Activated CD8-positive, alpha-beta memory T cell treated with anti-CD3 and anti-CD28 coated beads for 24 hours (primary cell): Measurements from ENCODE around the gene ABCG2.
"Not testable (repeated sequence)": the region's sequence is repeated elsewhere in the genome, so short reads cannot be mapped to it uniquely, and the experiment has no call there.

Source experiments
- DNase-seq: peaks from one replicate; pipeline ENCODE4 v3.0.0-alpha.2; 2020

The ABCG2 gene

DNA sequence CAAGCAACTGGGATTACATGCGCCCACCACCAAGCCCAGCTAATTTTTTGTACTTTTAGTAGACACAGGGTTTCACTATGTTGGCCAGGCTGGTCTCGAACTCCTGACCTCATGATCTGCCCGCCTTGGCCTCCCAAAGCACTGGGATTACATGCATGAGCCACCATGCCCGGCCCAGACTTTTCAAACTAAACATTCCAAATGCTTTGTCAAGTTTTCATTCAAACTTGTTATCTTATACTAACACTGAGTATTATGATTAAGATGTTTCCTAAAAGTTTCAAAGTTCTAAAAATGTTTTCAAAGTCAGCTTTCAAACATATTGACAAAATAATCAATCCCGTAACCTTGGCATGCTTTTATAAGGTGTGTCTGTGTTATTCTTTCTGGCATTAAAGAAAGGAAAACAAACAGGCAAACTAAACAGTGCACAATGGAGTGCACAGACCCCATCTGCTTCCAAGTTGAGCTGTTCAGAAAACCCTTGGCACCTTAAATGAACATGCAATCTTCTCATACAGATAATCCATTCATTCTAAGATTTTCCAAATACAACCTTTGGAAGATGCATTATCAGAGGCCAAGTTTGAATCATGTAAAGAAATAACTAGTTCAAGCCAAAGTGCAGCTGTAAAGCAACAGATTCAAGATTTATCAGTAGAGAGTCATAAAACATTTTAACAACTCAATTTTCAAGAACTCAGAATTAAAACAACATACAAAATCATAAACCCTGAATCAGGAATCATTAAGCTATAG lies 49.1 kb downstream of the ABCG2 start:
- no peak for DNase-seq

DNA sequence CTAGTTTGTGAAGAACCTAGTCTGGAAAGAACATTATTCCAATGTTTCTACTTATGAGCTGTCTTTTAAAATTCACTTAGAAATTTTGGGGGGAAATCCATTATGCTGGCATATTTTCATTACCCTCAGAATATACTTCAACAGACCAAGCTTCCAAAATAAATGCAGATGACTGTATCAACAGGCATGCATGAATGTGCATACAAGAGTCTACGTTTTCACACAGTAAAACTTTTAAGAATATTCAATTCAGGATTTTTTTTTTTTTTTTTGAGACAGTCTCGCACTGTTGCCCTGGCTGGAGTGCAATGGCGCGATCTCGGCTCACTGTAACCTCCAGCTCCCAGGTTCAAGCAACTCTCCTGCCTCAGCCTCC lies 49.7 kb downstream of the ABCG2 start:
- DNase-seq: no peak

DNA sequence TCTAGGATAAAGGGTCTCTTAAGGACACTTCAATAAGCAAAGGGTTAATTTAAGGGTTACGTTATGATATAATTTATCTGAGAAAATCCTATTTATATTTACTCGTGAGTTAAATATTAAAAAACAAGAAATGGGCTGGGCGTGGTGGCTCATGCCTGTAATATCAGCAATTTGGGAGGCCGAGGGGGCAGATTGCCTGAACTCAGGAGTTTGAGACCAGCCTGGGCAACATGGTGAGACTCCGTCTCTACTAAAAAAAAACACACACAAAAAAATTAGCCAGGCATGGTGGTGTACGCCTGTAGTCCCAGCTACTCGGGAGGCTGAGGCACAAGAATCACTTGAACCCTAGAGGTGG lies 50.4 kb downstream of the ABCG2 start:
- DNase-seq: not testable (repeated sequence)

DNA sequence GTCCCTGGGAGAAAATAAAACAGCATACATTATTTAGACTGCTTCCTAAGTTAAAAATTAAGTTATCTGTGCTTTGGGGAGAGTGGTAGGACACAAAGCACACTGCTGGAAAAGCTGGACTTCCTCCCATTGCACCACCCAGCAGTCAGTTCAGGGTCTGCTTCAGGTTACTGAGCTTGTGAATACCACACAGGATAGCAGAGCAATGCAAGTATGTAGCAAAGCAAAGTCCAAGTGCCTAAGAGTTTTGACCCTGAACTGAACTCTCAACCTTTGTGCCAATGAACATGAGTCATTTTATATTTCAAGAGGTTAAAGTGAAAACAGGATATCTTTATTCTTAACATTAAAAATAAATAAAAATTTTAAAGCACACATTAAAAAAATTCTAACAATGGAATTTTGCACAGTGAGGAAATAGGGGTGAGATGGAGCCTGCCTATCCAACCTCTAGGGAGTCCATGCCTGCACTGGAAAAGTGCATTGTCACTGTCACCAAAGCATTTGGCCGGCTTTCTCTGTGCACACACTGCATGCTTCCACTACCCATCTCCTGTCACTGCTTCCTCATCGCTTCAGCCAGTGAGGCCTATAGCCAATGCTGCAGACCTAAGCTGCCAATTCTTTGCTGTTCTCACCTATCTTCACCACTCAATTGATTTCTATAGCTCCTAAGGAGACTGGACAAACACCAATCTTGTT lies 50.9 kb downstream of the ABCG2 start:
- DNase-seq: no peak

DNA sequence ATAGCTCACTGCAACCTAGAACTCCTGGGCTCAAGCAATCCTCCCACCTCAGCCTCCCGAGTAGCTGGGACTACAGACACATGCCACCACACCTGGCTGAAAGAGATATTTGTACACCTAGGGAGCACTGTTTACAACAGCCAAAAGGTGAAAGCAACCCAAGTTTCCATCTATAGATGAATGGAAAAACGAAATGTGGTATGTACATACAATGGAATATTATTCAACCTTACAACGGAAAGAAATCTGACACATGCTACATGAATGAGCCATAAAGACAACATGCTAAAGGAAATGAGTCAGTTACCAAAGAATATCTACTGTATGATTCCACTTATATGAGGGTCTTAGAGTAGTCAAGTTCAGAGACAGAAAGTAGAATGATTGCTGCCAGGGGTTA lies 52.2 kb downstream of the ABCG2 start:
- no peak for DNase-seq

DNA sequence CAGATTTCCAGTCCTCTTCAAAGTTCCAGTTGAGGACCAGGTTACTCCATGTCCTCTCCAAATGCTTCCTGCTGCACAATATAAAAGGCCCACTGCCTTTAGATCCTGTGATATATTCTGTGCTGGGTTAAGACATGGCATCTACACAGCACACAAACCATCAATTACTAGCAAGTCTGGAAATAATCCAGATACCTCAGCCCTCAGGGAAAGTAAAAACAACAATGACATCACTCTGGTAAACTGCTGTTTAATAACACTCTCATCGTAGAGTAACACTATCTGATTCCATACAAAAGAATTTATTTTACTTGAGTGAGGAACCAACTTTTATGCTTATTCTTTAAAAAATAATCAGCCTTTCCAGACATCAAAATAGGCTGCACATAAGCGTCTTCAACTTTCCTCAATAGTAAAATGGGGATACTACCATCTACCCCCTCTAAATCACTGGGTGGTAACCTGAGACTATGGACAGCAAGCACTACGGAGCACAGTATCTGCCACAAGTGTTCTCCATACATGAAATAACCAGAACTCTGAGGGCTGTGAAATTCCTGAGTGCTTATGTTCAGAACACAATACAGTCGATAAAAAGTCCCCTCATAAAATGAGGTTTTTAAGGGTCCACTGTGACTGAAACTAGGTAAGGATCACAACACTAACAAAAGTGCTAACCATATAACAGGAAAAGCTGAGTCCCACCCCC lies 53.4 kb downstream of the ABCG2 start:
- no peak for DNase-seq

DNA sequence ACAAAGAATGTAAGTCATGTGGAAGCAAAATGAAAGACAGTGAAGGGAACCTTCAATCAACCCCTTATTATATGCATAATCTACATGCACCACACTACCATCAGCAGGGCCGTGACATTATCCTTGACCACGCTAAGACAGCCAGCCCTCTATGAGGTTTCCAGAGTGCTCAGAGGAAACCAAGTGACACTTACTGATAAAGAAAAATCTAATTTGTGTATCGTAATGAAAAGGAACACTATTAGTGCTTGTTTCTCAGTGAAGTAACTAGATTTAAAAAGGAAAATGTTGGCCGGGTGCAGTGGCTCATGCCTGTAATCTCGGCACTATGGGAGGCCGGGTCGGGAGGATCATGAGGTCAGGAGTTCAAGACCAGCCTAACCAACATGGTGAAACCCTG lies 56.4 kb downstream of the ABCG2 start:
- DNase-seq: no peak

DNA sequence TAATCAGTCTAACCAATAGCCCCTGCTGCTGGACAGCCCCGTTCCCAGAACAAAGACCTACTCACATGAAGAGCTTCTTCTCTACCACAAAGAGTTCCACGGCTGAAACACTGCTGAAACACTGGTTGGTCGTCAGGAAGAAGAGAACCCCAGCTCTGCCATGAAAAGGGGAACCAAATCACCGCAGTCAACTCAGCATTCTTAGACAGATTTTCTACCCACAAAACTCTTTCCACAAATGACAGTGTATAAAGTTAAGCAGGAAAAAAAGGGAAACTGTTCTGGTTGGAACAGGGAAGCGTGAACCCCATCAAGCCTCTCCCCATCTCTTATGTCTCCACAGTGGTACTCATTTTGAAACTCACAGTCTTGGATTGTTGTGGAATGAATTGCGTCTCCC lies 57.3 kb downstream of the ABCG2 start:
- DNase-seq: no peak

DNA sequence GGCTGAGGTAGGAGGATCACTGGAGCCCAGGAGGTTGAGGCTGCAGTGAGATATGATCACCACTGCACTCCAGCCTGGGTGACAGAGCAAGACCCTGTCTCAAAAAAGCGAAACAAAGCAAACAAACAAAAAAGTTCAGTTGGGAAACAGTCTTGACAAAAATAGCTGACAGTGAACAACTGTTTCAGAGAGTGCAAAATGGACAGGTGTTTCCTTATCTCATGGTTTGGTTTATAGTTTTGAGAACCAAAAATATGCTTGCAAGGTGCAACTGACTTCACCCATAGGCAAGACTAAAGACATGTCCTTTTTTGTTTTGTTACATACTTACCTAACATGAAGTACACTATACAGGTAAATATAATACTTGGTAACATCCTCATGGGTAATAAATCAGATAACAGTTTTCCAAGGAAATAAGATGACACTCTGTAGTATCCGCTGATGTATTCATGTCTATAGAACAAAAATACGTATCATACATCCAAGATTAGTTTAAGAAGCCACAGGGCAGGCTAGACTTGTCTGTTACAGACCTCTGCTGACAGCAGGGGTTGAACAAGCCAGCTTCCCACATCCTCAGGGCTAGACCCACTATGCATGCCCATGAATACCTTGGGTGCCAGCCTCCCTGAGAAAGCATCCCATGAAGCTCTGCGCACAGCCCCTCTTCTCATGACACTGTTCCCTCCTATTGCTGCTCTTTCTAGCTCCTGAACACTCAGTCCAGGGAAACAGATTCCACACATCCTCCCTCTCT lies 59.3 kb downstream of the ABCG2 start:
- DNase-seq: no peak

DNA sequence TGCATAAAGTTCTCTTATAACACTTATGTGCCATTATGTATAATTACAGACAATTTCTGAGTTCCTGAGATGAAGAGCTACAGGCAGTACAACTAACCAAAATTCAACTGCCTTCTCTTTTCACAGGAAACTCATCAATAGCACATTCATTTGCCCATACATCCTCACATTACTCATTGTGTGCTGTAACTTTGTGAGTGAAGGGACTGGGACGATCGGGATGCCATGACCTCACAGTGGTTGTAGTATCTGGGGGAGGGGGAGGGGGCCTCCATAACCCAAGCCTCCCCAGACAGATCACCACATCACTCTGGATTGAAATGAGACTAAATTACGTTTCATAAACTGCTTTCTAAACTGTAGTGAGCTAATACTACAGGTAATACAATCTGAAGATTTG lies 60.7 kb downstream of the ABCG2 start:
- DNase-seq: no peak

DNA sequence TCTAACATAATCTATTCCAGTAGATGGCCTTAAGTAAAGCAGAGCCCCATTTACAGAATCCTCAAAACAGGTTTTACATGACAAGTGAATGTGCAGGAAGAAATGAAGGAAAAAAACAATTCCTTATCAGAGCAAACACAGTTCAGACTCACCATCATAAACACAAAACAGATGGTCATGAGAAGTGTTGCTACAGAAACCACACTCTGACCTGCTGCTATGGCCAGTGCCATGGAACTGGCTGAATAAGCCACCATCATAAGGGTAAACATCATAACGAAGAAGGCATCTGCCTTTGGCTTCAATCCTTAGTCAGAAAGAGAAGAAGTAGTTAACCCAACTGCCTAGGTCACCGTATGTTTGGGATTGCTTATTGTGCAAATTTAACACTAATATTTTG lies 61.1 kb downstream of the ABCG2 start:
- no peak for DNase-seq

DNA sequence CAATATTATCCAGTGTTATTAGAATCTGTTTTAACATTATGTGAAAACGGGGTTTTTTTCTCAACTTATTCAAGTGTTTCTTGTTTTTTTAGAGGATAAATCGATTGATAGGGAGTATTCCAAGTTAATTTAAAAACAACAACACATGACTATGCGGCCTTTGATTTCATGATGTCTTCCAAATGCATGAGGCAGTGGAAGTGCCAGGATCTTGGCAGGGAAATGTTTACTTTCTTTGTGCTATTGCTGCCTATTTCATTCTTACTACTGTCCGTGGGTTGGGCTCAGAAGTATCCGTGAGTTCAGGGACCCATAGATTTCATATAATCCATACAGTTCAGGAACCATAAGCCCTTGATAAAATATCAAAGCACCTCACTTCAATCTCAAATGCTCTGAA lies 64.6 kb downstream of the ABCG2 start:
- no peak for DNase-seq

DNA sequence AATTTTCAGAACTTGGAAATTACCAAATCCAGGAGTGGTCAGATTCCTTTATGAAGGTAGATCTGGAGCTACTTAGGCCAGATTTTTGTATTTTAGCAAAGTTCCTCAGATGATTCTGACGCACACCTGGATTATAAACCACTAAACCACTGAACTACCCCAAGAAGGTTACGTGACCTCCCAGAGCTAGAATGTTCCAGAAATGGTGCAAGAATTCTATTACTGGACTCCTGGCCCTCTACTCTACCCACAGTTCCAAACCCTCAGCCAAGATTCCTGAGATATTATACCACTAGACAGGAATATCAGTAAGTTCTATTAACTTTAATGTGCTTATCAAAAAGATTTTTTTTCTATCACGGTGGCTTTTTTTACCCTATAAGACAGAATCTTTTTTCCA lies 67.1 kb downstream of the ABCG2 start:
- no peak for DNase-seq

DNA sequence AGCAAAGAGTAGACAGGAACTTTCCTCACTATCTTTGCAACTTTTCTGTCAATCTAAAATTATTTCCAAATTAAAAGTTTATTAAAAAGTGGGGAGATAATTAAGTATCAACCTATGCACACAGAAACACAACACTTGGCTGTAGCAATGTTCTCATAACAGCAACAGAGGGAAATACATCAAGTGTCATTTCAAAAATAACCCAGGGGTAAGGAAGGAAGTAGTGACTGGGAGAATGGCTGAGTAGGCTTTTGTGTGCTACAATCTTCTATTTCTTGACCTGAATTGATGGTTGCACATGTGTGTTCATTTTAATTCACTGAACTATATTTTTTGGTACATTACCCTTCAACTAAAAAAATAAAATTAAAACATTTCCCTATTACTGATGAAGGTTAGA lies 67.5 kb downstream of the ABCG2 start:
- DNase-seq: no peak

DNA sequence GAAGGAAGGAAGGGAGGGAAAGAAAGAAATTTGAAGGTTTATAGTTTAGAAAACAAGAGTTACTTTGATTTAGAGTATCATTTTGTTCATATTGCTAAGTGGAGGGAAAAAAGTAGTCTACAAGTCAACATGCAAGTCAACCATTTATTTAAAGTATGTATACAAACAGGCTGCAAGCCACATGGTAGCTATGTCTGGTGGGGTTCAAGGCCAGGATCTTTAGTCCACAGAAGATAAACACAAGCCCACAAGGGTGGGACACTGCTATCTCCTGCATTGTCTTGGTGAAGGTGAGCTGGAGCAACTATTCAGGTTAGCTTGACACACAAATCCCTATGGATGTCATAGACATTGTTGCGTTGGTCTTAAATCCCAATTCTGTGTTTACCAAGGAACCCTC lies 71.4 kb downstream of the ABCG2 start:
- no peak for DNase-seq

DNA sequence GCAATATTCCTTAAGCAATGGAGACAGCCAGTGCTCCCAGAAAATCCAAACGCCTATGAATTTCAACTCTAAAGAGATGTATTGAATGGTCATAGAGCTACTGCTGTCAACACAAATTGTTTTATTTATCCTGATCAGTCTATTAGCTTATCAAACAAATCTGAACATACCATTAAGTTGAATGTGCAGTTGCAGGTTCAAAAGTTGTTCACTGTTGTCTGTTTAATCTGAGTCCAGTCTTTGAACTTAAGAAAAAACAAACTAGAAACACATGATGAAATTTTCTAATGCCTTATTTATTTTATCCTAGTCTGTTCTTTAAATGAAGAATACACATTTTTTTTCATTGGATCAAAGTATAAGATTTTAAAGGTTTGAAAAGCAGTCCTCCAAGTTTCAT lies 77.8 kb downstream of the ABCG2 start:
- DNase-seq: no peak

DNA sequence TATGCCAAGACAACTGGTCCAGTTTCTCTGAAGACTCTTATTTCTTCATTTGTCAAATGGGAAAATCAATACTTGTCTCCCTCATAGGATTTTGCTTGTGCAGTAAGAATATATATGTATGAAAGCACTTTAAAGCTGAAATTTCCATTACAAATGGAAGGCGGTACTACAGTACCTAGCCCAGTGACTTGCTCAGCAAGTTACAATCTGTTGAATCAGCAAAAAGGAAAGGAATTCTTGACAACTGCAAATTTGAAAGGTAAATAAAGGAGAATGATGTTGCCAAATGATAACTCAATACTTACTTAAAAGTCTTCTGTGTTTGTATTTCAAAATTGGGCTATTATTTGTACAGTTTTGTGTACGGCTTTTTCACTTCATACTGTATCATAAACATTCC lies 79.9 kb downstream of the ABCG2 start:
- DNase-seq: no peak

DNA sequence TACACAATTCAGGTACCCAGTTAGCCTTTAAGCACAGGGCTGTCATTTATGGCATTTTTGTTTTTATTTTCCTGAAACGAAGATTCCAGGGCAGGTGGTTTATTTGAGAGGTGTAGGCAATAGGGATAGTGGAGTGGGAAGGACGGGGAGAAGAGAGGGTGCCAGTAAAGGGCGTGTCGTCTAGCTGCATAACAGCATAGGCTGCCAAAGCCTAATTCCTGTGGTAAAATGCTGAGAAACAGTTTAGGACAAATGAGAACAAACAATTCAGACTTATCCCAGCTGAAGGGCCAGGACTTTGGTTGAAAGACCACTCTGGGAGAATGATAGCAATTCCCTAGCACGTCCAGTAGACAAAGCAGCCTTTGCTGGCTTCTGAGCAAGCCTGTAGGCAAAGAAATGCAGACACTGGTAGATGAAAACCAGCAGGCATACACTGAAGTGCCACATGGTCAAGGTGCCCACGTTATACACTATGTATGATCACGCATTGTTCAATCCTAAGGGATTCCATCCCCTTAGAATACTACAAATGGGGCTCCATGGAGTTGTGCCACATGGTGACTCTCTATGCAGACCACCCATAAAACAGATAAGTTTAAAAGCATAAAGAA lies 80.4 kb downstream of the ABCG2 start:
- no peak for DNase-seq

DNA sequence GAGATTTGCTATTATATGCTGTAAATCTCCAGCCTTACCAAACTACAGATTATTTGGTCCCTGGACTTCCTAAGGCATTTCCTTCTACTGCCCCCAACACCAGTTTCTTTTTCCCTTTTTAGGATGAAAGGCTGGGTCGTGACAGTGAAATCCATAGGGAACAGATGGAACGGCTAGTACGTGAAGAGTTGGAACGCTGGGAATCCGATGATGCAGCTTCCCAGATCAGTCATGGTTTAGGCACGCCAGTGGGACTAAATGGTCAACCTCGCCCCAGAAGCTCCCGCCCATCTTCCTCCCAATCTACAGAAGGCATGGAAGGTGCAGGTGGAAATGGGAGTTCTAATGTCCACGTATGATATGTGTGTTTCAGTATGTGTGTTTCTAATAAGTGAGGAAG lies 83.1 kb downstream of the ABCG2 start:
- DNase-seq: no peak

DNA sequence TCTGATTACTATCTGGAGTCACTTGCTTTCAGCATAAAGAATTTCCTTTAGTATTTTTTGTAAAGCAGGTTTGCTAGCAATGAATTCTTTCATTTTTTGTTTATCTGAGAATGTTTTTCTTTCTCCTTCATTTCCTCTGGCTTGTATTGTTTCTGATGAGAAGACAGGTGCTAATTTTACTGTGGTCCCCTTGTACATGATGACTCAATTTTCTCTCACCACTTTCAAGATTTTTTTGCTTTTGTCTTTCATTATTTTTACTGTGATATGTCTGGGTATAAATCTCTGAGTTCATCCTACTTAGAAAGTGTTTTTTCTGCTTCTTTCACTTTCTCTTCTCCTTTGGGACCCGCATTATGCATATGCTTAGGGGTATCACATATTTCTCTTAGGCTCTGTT lies 88.4 kb downstream of the ABCG2 start:
- no peak for DNase-seq

DNA sequence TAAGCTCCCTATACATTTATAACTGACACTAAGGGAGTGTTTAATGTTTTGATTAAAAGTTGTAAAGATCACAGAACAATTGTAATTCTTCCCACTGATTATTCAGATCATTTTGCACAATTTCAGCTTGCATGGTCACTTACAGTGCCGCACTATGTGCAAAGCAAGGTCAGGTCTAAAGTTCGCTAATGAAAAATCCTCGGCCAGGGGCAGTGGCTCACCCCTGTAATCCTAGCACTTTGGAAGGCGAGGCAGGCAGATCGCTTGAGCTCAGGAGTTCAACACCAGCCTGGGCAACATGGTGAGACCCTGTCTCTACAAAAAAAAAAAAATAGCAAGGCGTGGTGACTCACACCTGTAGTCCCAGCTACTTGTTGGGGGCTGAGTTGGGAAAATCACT lies 94.0 kb downstream of the ABCG2 start:
- no peak for DNase-seq

DNA sequence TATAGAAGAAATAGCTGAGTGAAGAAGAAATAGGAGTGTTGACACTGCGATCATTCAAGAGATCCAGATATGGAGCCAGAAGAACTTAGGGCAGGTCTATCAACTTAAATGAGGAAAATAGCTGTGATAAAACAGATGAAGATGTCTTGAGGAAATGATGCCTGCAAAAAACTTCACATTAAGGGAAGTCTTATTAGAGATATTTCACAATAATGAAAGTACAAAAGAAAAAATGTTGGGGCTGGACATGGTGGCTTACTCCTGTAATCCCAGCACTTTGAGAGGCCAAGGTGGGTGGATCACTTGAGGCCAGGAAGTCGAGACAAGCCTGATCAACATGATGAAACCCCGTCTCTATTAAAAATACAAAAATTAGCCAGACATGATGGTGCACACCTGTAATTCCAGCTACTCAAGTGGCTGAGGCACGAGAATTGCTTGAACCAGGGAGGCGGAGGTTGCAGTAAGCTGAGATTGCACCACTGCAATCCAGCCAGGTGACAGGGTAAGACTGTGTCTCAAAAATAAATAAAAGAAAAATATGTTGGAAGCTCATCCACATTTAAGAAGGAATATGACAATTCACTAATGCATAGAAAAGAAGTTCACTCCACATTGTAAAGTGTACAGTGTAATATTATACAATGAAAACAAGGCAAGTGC lies 94.7 kb downstream of the ABCG2 start:
- no peak for DNase-seq

DNA sequence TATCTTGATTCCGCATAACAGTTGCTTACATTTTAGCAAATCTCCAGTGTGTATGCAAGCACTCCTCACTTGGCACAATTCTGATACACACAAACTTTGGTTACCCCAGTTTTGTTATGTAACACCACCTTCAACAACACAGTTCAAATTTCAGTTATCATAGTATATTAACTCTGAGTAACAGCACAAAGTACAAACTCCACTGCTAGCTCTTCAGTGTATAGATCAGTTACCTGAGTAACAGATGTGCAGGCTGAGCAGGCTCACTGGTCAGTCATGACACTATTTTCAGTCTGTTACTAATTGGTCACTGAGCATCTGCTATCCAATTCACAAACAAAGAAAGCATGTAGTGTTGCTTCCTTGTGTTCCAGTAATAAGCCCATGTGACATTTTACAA lies 95.6 kb downstream of the ABCG2 start:
- no peak for DNase-seq
